Measurements from ENCODE around the gene IGFBP4. TPM values are rescaled to one million over a fixed set of nuclear protein-coding genes. Genes with fewer than 3 reads are reported as not detected.
A peak's percentile ranks its signal among the peaks of the same experiment; 100 is the strongest.

IGFBP4 gene
- total and polyA plus RNA-seq, 2 donors (not counting 1 experiment from before 2014, with no cell fraction given), result 436 to 1,130 TPM

- peak; percentile 33 to 64 for TF ChIP-seq CTCF (conservative IDR thresholded peaks at IDR 0.05 in 1 of 2, IDR thresholded peaks at IDR 0.05 in 1 of 2; ENCODE audit: low read depth in 1 of 2, low read length in 2 of 2)
- no peak for TF ChIP-seq EZH2 (IDR thresholded peaks at IDR 0.05; ENCODE audit: low read length, missing control alignments)
- DNase-seq (ENCODE audit: low read depth in 2 of 2), result peak; percentile 31 to 74
- H3K27me3 ChIP-seq (ENCODE audit: control insufficient read depth, insufficient read depth, low read length), result no peaks in the 10 kb centered on the region
- peak overlapping the region; percentile 97 for H3K4me2 ChIP-seq (ENCODE audit: extremely low read depth, insufficient read depth, low read length)
- no peaks in the 10 kb centered on the region for H3K36me3 ChIP-seq (ENCODE audit: control insufficient read depth, insufficient read depth, low read length)
- H4K20me1 ChIP-seq (ENCODE audit: control insufficient read depth, extremely low read depth, insufficient read depth, low read length), result no peaks in the 10 kb centered on the region
- no peak overlapping the region for H2AFZ ChIP-seq (ENCODE audit: low read length)
- no peak overlapping the region for H3K9ac ChIP-seq (ENCODE audit: insufficient read depth, low read length)
- peak overlapping the region; percentile 60 for H3K27ac ChIP-seq (ENCODE audit: insufficient read depth, low read length)
- H3K9me3 ChIP-seq (ENCODE audit: control insufficient read depth, insufficient read depth, low read depth, low read length), result no peaks in the 10 kb centered on the region
- peaks cover 7% of the 10 kb centered on the region for H3K4me1 ChIP-seq (ENCODE audit: control insufficient read depth, extremely low read depth, insufficient read depth, low read length)
- H3K4me3 ChIP-seq (replicated peaks in 1 of 4; ENCODE audit: control extremely low read depth in 1 of 4, insufficient read depth in 1 of 4, low read depth in 3 of 4, low read length in 4 of 4), result peak overlapping the region in 2 of 4 experiments; percentile 72 to 84
- H3K79me2 ChIP-seq (ENCODE audit: control insufficient read depth, insufficient read depth, low read length), result peaks cover 36% of the 10 kb centered on the region
Observed at GRCh38 chr17:40415390-40415789, 27.9 kb upstream of the IGFBP4 start.

- Histone ChIP-seq H3K27me3 (ENCODE audit: control insufficient read depth, insufficient read depth, low read length) (no peaks in the 10 kb centered on the region), H3K27ac (ENCODE audit: insufficient read depth, low read length) (peak overlapping the region; percentile 86), H3K9me3 (ENCODE audit: control insufficient read depth, insufficient read depth, low read depth, low read length) (no peaks in the 10 kb centered on the region), H2AFZ (ENCODE audit: low read length) (peak overlapping the region; percentile 66), H3K4me1 (ENCODE audit: control insufficient read depth, extremely low read depth, insufficient read depth, low read length) (peaks cover 7% of the 10 kb centered on the region), H3K4me2 (ENCODE audit: extremely low read depth, insufficient read depth, low read length) (peak overlapping the region; percentile 97), H3K36me3 (ENCODE audit: control insufficient read depth, insufficient read depth, low read length) (no peaks in the 10 kb centered on the region), H3K79me2 (ENCODE audit: control insufficient read depth, insufficient read depth, low read length) (peaks cover 36% of the 10 kb centered on the region), H3K9ac (ENCODE audit: insufficient read depth, low read length) (peak overlapping the region; percentile 24), H4K20me1 (ENCODE audit: control insufficient read depth, extremely low read depth, insufficient read depth, low read length) (no peaks in the 10 kb centered on the region), H3K4me3 (replicated peaks in 1 of 4; ENCODE audit: control extremely low read depth in 1 of 4, insufficient read depth in 1 of 4, low read depth in 3 of 4, low read length in 4 of 4) (peak overlapping the region; percentile 58 to 84 (median 70))
- no peak for TF ChIP-seq EZH2 (IDR thresholded peaks at IDR 0.05; ENCODE audit: low read length, missing control alignments)
- no peak for TF ChIP-seq CTCF (conservative IDR thresholded peaks at IDR 0.05 in 1 of 2, IDR thresholded peaks at IDR 0.05 in 1 of 2; ENCODE audit: low read depth in 1 of 2, low read length in 2 of 2)
- DNase-seq (ENCODE audit: low read depth in 2 of 2), result no peak
Observed at GRCh38 chr17:40416671-40417070, 26.6 kb upstream of the IGFBP4 start.

GRCh38 chr17:40417258-40417608 lies 26.0 kb upstream of the IGFBP4 start:
- peak overlapping the region; percentile 63 for H3K9ac ChIP-seq (ENCODE audit: insufficient read depth, low read length)
- no peaks in the 10 kb centered on the region for H4K20me1 ChIP-seq (ENCODE audit: control insufficient read depth, extremely low read depth, insufficient read depth, low read length)
- peak overlapping the region; percentile 97 for H3K4me2 ChIP-seq (ENCODE audit: extremely low read depth, insufficient read depth, low read length)
- peaks cover 7% of the 10 kb centered on the region for H3K4me1 ChIP-seq (ENCODE audit: control insufficient read depth, extremely low read depth, insufficient read depth, low read length)
- peak overlapping the region; percentile 66 for H2AFZ ChIP-seq (ENCODE audit: low read length)
- H3K79me2 ChIP-seq (ENCODE audit: control insufficient read depth, insufficient read depth, low read length), result peaks cover 36% of the 10 kb centered on the region
- no peaks in the 10 kb centered on the region for H3K36me3 ChIP-seq (ENCODE audit: control insufficient read depth, insufficient read depth, low read length)
- H3K27me3 ChIP-seq (ENCODE audit: control insufficient read depth, insufficient read depth, low read length), result no peaks in the 10 kb centered on the region
- H3K27ac ChIP-seq (ENCODE audit: insufficient read depth, low read length), result peak overlapping the region; percentile 86
- peak overlapping the region; percentile 58 to 84 (median 70) for H3K4me3 ChIP-seq (replicated peaks in 1 of 4; ENCODE audit: control extremely low read depth in 1 of 4, insufficient read depth in 1 of 4, low read depth in 3 of 4, low read length in 4 of 4)
- TF ChIP-seq CTCF (conservative IDR thresholded peaks at IDR 0.05 in 1 of 2, IDR thresholded peaks at IDR 0.05 in 1 of 2; ENCODE audit: low read depth in 1 of 2, low read length in 2 of 2), result no peak
- no peak for TF ChIP-seq EZH2 (IDR thresholded peaks at IDR 0.05; ENCODE audit: low read length, missing control alignments)
- no peaks in the 10 kb centered on the region for H3K9me3 ChIP-seq (ENCODE audit: control insufficient read depth, insufficient read depth, low read depth, low read length)
- peak in 1 of 2 donors; percentile 12 for DNase-seq (ENCODE audit: low read depth in 2 of 2)
